ENCODE measurements around the gene C1D.
"Not testable (repeated sequence)": the region's sequence is repeated elsewhere in the genome, so short reads cannot be mapped to it uniquely, and the experiment has no call there.

Gene C1D

GRCh38 chr2:68009526-68009925 is 53.3 kb downstream of the C1D start:
- WGBS, 2 experiments: 94 to 97% methylated on average over 4 to 5 of the region's 5 CpGs
- no peak overlapping the region for H3K27ac ChIP-seq (ENCODE audit: insufficient read depth, low read depth, low read length, poor library complexity, severe bottlenecking)
- no peak overlapping the region for H3K4me3 ChIP-seq (ENCODE audit: insufficient read depth, low read depth, low read length)
- no peaks in the 10 kb centered on the region for H3K4me1 ChIP-seq (ENCODE audit: control insufficient read depth, insufficient read depth, low read length)
- no peaks in the 10 kb centered on the region for H3K9me3 ChIP-seq (ENCODE audit: control insufficient read depth, low read length)
- H3K27me3 ChIP-seq (ENCODE audit: control insufficient read depth, insufficient read depth, low read length, poor library complexity, severe bottlenecking): no peaks in the 10 kb centered on the region
- no peaks in the 10 kb centered on the region for H3K36me3 ChIP-seq (ENCODE audit: control insufficient read depth, insufficient read depth, low read length)

GRCh38 chr2:68000170-68000825 is 62.5 kb downstream of the C1D start:
- no peaks in the 10 kb centered on the region for H3K9me3 ChIP-seq (ENCODE audit: control insufficient read depth, low read length)
- H3K36me3 ChIP-seq (ENCODE audit: control insufficient read depth, insufficient read depth, low read length): no peaks in the 10 kb centered on the region
- no peak overlapping the region for H3K4me3 ChIP-seq (ENCODE audit: insufficient read depth, low read depth, low read length)
- no peak overlapping the region for H3K27ac ChIP-seq (ENCODE audit: insufficient read depth, low read depth, low read length, poor library complexity, severe bottlenecking)
- no peaks in the 10 kb centered on the region for H3K4me1 ChIP-seq (ENCODE audit: control insufficient read depth, insufficient read depth, low read length)
- 90 to 93% methylated on average over 8 of the region's 8 CpGs for WGBS, 2 experiments
- no peaks in the 10 kb centered on the region for H3K27me3 ChIP-seq (ENCODE audit: control insufficient read depth, insufficient read depth, low read length, poor library complexity, severe bottlenecking)

- Histone ChIP-seq H3K4me3 (ENCODE audit: insufficient read depth, low read depth, low read length) (no peak overlapping the region), H3K27ac (ENCODE audit: insufficient read depth, low read depth, low read length, poor library complexity, severe bottlenecking) (no peak overlapping the region), H3K36me3 (ENCODE audit: control insufficient read depth, insufficient read depth, low read length) (no peaks in the 10 kb centered on the region), H3K9me3 (ENCODE audit: control insufficient read depth, low read length) (no peaks in the 10 kb centered on the region), H3K27me3 (ENCODE audit: control insufficient read depth, insufficient read depth, low read length, poor library complexity, severe bottlenecking) (no peaks in the 10 kb centered on the region), H3K4me1 (ENCODE audit: control insufficient read depth, insufficient read depth, low read length) (no peaks in the 10 kb centered on the region)
- 94 to 99% methylated on average over 3 of the region's 3 CpGs for WGBS, 2 experiments
Measured at GRCh38 chr2:67999332-67999731, 63.5 kb downstream of the C1D start.

GRCh38 chr2:67997903-67998302 is 64.9 kb downstream of the C1D start:
- Histone ChIP-seq H3K9me3 (ENCODE audit: control insufficient read depth, low read length) (no peaks in the 10 kb centered on the region), H3K27me3 (ENCODE audit: control insufficient read depth, insufficient read depth, low read length, poor library complexity, severe bottlenecking) (no peaks in the 10 kb centered on the region)

GRCh38 chr2:67997528-67997900 is 65.3 kb downstream of the C1D start:
- no peak overlapping the region for H3K27ac ChIP-seq (ENCODE audit: insufficient read depth, low read depth, low read length, poor library complexity, severe bottlenecking)
- H3K36me3 ChIP-seq (ENCODE audit: control insufficient read depth, insufficient read depth, low read length): no peaks in the 10 kb centered on the region
- 84 to 85% methylated on average over 3 of the region's 3 CpGs for WGBS, 2 experiments
- no peaks in the 10 kb centered on the region for H3K4me1 ChIP-seq (ENCODE audit: control insufficient read depth, insufficient read depth, low read length)
- H3K4me3 ChIP-seq (ENCODE audit: insufficient read depth, low read depth, low read length): no peak overlapping the region
- H3K27me3 ChIP-seq (ENCODE audit: control insufficient read depth, insufficient read depth, low read length, poor library complexity, severe bottlenecking): no peaks in the 10 kb centered on the region
- H3K9me3 ChIP-seq (ENCODE audit: control insufficient read depth, low read length): no peaks in the 10 kb centered on the region

More at GRCh38 chr2:67997903-67998302, 64.9 kb downstream of the C1D start:
- no peak overlapping the region for H3K4me3 ChIP-seq (ENCODE audit: insufficient read depth, low read depth, low read length)
- 94 to 95% methylated on average over 3 of the region's 3 CpGs for WGBS, 2 experiments
- H3K4me1 ChIP-seq (ENCODE audit: control insufficient read depth, insufficient read depth, low read length): no peaks in the 10 kb centered on the region
- no peaks in the 10 kb centered on the region for H3K36me3 ChIP-seq (ENCODE audit: control insufficient read depth, insufficient read depth, low read length)
- H3K27ac ChIP-seq (ENCODE audit: insufficient read depth, low read depth, low read length, poor library complexity, severe bottlenecking): no peak overlapping the region

GRCh38 chr2:67996772-67997527 is 65.9 kb downstream of the C1D start:
- Histone ChIP-seq H3K4me3 (ENCODE audit: insufficient read depth, low read depth, low read length) (no peak overlapping the region), H3K27ac (ENCODE audit: insufficient read depth, low read depth, low read length, poor library complexity, severe bottlenecking) (no peak overlapping the region), H3K4me1 (ENCODE audit: control insufficient read depth, insufficient read depth, low read length) (no peaks in the 10 kb centered on the region), H3K36me3 (ENCODE audit: control insufficient read depth, insufficient read depth, low read length) (no peaks in the 10 kb centered on the region), H3K27me3 (ENCODE audit: control insufficient read depth, insufficient read depth, low read length, poor library complexity, severe bottlenecking) (no peaks in the 10 kb centered on the region), H3K9me3 (ENCODE audit: control insufficient read depth, low read length) (no peaks in the 10 kb centered on the region)
- 90 to 94% methylated on average over 5 to 6 of the region's 6 CpGs for WGBS, 2 experiments

- Histone ChIP-seq H3K36me3 (ENCODE audit: control insufficient read depth, insufficient read depth, low read length) (no peaks in the 10 kb centered on the region), H3K27ac (ENCODE audit: insufficient read depth, low read depth, low read length, poor library complexity, severe bottlenecking) (no peak overlapping the region), H3K27me3 (ENCODE audit: control insufficient read depth, insufficient read depth, low read length, poor library complexity, severe bottlenecking) (no peaks in the 10 kb centered on the region), H3K4me1 (ENCODE audit: control insufficient read depth, insufficient read depth, low read length) (no peaks in the 10 kb centered on the region), H3K9me3 (ENCODE audit: control insufficient read depth, low read length) (no peaks in the 10 kb centered on the region), H3K4me3 (ENCODE audit: insufficient read depth, low read depth, low read length) (no peak overlapping the region)
- 92 to 93% methylated on average over 1 of the region's 1 CpG for WGBS, 2 experiments
Measured at GRCh38 chr2:67994716-67995115, 68.1 kb downstream of the C1D start.

GRCh38 chr2:67994069-67994468 is 68.7 kb downstream of the C1D start:
- H3K27me3 ChIP-seq (ENCODE audit: control insufficient read depth, insufficient read depth, low read length, poor library complexity, severe bottlenecking); H3K9me3 ChIP-seq (ENCODE audit: control insufficient read depth, low read length); H3K4me1 ChIP-seq (ENCODE audit: control insufficient read depth, insufficient read depth, low read length); H3K27ac ChIP-seq (ENCODE audit: insufficient read depth, low read depth, low read length, poor library complexity, severe bottlenecking); H3K36me3 ChIP-seq (ENCODE audit: control insufficient read depth, insufficient read depth, low read length); H3K4me3 ChIP-seq (ENCODE audit: insufficient read depth, low read depth, low read length): not testable (repeated sequence)
- 96 to 99% methylated on average over 3 of the region's 3 CpGs for WGBS, 2 experiments

GRCh38 chr2:67993329-67993728 is 69.5 kb downstream of the C1D start:
- Histone ChIP-seq H3K4me1 (ENCODE audit: control insufficient read depth, insufficient read depth, low read length) (no peaks in the 10 kb centered on the region), H3K36me3 (ENCODE audit: control insufficient read depth, insufficient read depth, low read length) (no peaks in the 10 kb centered on the region), H3K4me3 (ENCODE audit: insufficient read depth, low read depth, low read length) (no peak overlapping the region), H3K27me3 (ENCODE audit: control insufficient read depth, insufficient read depth, low read length, poor library complexity, severe bottlenecking) (no peaks in the 10 kb centered on the region), H3K27ac (ENCODE audit: insufficient read depth, low read depth, low read length, poor library complexity, severe bottlenecking) (no peak overlapping the region), H3K9me3 (ENCODE audit: control insufficient read depth, low read length) (no peaks in the 10 kb centered on the region)
- WGBS, 2 experiments: 93 to 95% methylated on average over 3 of the region's 3 CpGs

GRCh38 chr2:67991456-67991855 is 71.3 kb downstream of the C1D start:
- Histone ChIP-seq H3K27me3 (ENCODE audit: control insufficient read depth, insufficient read depth, low read length, poor library complexity, severe bottlenecking) (no peaks in the 10 kb centered on the region), H3K4me1 (ENCODE audit: control insufficient read depth, insufficient read depth, low read length) (no peaks in the 10 kb centered on the region), H3K4me3 (ENCODE audit: insufficient read depth, low read depth, low read length) (no peak overlapping the region), H3K27ac (ENCODE audit: insufficient read depth, low read depth, low read length, poor library complexity, severe bottlenecking) (no peak overlapping the region), H3K36me3 (ENCODE audit: control insufficient read depth, insufficient read depth, low read length) (no peaks in the 10 kb centered on the region), H3K9me3 (ENCODE audit: control insufficient read depth, low read length) (no peaks in the 10 kb centered on the region)
- WGBS, 2 experiments: 94 to 100% methylated on average over 2 of the region's 2 CpGs

All from ectodermal cell (in vitro differentiated cells).